ENCODE data around the gene SFMBT1.
"Not testable (repeated sequence)": the region's sequence is repeated elsewhere in the genome, so short reads cannot be mapped to it uniquely, and the experiment has no call there.

The SFMBT1 gene

DNA sequence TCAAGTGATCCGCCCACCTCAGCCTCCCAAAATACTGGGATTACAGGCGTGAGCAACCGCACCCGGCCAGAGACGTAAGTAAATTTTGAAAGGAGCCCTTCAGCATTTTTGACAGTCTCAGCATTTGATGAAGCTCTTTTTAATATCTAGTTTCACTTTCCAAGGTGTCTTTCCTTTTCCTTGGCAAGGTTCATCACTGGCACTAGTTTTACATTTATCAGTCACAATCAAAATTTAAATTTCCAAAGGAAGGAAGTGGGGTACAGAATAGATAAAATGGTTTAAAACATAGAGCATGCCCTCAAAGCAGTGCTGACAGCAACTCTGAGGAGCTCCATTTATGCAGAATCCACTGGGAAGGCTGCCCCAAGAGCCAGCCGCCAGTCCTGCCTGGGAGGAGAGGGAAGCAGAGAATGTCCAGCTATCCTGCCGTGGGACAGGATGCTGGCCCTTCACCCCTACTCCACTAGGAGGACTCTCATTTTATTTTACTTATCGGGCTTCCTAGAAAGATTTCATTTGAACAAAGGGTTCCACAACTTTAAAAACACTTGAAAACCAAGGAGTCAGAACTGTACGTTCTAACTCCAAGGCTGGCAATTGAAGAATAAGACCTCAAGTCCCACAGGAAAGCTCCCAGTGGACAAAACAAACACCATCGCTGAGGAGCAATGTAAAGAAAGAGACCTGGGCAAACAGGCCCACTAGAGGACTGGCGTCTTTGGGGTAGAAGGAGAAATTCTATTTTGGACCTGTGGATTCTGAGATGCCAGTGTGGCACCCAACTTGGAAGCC lies 9.9 kb downstream of the SFMBT1 start:
- no peak for DNase-seq (ENCODE audit: low spot score)

DNA sequence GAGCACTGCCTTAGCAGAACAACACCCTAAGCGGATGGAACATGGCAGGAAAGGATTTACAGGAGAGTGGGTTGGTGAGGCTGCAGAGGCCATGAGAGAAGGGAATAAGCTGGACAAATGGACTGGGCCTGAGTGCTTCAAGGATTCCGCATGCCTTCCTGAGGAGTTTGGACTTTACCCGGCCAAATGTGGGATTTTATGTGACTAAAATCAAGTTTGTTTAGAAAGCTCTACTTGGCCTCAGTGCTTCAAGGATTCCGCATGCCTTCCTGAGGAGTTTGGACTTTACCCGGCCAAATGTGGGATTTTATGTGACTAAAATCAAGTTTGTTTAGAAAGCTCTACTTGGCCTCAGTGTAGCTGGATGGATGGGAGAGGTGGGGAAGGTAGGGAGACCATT lies 10.9 kb downstream of the SFMBT1 start:
- DNase-seq (ENCODE audit: low spot score): not testable (repeated sequence)

DNA sequence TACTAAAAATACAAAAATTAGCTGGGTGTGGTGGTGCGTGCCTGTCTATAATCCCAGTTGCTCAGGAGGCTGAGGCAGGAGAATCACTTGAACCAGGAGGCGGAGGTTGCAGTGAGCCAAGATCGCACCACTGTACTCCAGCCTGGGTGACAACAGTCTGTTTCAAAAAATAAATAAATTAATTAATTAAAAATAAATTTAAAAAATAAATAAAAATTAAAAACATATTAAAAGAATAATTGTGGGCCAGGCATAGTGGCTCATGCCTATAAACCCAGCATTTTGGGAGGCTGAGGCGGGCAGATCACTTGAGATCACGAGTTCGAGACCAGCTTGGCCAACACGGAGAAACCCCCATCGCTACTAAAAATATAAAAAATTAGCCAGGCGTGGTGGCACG lies 11.5 kb downstream of the SFMBT1 start:
- DNase-seq (ENCODE audit: low spot score): not testable (repeated sequence)

DNA sequence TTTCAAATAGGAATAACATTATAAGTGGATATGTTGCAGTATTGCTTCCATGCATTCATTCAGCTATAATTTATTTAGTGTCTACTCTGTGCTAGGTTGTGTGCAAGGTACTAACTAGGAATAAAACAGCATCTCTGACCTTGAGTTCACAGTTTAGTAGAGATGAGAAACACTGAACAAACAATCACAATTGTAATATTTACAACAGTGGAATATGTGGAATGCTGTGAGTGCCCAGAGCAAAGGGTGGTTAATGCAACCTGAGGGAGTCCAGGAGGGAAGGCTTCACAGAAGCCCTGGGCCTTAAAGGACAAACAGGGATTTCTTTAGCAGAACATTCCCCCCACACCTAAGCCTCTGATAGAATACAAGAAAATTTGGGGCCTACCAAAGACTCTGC lies 13.3 kb downstream of the SFMBT1 start:
- no peak for DNase-seq (ENCODE audit: low spot score)

DNA sequence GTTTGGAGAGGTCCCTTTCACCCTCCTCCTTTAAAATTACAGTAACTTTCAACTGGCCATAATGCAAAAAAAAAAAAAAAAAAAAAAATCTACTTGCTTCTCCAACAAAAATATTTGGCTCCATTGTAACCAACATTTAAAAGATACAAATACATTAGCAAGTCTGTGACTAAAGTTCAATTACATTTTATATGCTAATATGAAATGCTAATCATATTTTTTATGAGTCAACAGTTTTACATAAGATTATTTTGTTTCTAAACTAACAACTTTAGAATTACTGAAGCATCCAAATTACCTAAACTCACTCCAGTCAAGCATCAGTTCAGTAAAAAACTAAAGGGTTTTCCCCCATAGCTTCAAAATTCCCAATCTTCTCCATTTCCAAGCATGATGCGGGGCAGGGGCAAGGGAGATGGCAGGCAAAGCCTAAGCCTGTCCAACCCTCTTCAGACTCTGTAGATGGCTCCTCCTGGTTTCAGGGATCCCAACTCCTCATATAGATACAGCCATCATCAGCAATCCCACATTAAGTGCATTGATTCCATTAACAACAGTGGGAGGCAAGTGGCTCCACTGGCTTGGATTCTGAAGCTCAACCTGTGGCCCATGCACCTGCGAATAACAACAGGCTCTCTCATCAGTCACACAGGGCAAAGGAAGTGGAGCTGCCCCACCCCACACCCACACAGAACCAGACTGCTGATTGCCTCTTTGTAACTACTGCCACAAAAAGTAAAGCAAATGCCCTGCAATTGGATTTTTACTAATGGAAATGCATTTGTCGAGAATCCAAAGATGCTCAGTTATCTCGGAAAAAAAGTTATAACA lies 15.0 kb downstream of the SFMBT1 start:
- no peak for DNase-seq (ENCODE audit: low spot score)

DNA sequence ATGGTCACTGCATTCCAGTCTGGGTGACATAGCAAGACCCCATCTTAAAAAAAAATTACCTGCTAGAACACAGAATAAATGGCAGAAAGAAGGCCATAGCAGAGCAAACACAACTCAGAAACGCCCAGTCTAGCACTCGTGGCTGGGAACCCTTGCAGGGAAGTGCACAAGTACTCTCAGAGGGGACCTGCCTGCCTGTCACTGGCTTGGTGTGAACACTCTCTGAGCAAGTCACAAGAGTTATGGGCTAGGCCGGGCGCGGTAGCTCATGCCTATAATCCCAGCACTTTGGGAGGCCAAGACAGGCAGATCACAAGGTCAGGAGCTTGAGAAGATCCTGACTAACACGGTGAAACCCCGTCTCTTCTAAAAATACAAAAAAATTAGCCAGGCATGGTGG lies 17.2 kb downstream of the SFMBT1 start:
- no peak for DNase-seq (ENCODE audit: low spot score)

DNA sequence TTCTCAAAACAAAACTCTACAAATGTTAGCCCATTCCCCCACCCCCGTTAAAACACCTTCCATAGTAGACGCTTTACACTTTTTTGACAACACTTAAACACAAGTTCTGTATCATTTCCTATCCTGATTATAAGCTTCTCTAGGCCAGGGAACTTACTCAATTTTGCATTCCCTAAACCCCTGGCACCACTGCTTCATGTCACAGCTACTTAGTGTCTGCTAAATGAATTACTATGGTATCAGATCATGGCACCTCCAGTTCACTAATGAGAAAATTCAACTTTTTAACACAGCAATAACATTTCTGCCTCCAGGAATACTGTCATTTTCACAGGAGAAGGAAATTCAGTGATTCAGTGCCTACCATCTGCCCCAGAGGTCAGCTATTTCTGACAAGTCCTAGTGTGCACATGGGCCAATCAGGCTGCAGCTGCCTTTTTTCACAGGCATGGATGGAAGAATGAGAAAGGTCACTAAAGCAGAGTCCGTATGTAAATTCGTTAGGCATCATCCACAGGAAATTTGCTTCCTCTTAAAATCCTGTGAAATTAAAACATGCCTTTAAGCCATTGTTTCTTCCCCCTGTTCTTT lies 18.5 kb downstream of the SFMBT1 start:
- no peak for DNase-seq (ENCODE audit: low spot score)

DNA sequence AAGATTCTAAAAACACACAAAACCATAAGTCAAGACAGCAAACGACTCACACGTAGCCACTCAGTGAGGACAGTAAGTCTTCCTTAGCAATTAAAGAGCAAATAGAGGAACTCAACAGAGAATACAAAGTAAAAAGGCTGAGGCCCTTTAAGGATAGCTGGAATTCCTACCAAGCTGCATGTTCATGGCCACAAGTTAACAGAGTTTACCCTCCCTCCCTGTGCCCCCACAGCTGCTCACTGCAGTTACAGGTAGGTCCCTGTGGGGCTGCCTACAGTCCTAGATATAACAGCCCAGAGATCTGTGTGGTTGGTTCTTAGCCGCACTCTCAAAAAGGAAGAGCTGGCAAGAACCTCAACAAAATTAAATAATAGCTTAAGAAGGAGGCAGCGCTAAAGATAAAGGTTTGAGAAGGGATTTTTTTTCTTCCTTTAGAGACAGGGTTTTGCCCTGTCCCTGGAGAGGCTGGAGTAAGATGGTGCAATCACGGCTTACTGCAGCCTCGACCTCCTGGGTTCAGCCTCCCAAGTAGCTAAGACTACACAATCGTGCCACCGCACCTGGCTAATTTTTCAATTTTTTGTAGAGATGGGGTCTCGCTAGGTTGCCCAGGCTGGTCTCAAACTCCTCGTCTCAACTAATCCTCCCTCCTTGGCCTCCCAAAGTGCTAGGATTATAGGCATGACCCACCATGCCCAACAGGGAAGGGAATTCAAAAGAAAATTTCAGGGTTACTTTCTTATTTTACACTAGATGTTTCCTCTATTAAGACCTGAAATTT lies 19.3 kb downstream of the SFMBT1 start:
- DNase-seq (ENCODE audit: low spot score): no peak

DNA sequence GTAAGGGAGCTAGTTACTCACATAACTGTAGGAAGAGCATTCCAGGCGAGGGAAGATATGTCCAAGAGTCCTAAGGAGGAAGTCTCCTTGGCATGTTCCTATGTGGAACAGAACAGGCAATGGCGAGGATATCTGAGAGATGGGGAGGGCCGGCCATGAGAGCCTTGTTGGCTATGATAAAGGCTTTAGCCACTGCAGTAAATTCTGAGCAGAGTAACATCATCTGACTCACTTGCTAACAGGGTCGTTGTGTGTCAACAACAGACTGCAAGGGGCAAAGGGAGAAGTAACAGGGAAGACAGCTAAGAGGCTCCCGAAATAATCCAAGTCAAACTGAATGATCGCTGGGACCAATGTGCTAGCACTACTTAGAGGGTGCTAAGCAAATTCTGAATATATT lies 21.6 kb downstream of the SFMBT1 start:
- no peak for DNase-seq (ENCODE audit: low spot score)

DNA sequence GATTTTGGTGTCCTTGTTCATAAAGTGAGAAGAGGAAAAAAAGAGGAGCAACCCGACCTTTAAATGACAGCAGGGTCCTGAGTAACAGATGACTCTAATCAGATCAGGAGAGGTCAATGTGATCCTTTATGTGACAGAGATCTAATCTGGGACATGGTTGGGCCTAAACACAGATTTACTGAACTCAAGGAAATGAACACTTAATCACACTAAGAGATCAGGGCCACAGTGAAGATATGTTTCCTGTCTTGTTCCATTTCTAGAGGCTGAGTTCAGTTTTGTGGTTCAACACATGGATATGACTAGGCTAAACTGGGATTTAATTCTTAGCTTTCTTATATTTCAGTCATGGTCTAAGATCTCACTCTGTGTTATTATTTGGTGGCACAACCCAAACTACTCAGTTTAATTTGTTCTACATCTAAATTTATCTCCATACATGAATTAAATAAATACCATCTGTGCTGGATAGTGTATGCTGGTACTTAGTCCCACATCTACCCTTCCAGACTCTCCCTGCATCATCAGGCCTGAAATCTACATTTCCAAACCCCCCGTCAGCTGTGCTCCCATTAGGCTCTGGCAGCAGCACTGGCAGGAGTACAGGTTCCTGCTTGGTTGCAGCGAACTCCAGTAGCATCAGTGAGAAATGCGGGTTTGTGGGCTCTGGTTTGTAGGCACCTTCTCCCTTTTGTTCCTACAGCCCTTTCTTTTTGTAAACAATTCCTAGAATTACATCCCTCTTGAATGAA lies 22.6 kb downstream of the SFMBT1 start:
- DNase-seq (ENCODE audit: low spot score): no peak

DNA sequence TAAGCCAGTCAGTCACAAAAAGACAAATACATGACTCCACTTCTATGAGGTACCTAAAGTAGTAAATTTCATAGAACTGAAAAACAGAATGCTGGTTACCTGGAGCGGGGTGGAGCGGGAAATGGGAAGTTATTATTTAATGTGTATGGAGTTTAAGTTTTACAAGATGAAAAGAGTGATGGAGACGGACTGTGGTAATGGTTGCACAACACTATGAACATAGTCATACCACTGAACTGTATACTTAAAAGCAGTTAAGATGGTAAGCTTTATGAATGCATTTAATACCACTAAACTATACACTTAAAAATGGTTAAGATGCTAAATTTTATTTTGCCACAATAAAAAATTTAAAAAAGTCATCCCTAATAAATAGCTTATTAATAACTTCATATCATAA lies 23.2 kb downstream of the SFMBT1 start:
- no peak for DNase-seq (ENCODE audit: low spot score)

DNA sequence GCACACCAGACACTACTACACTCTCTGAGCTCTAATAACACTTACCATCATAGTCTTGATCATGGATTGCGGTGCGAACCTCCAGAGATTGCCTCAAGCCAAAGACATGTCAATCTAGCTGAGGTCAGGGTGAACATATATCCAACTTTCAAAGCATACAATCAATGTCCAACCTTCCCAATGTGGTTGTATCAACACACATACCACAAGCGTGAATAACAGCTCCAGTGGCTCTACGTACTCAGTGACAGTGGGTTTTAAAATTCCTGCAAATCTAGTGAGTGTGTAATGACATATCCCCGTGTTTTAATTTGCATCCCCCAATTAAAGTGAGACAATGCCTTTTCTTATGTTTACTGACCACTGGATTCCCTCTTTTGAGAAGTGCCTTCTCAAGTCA lies 29.6 kb downstream of the SFMBT1 start:
- DNase-seq (ENCODE audit: low spot score): no peak

DNA sequence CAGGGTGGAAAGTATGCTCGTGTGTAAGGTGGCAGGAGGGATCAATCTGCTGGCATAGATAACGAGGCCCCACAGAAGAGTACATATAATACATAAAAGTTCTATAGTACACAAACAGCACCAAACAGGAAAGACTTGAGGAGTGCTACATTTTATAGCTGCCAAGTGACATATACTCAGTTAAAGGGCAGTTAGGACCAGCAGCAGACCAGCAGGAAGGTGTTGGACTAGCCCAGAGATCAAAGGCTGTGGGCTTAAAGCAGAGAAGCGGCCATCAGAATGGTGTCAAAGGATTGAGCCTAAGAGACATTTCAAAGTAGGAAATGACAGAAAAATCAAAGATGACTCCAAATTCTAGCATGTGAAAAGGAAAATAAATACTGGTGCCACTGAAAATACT lies 34.5 kb downstream of the SFMBT1 start:
- DNase-seq (ENCODE audit: low spot score): no peak

DNA sequence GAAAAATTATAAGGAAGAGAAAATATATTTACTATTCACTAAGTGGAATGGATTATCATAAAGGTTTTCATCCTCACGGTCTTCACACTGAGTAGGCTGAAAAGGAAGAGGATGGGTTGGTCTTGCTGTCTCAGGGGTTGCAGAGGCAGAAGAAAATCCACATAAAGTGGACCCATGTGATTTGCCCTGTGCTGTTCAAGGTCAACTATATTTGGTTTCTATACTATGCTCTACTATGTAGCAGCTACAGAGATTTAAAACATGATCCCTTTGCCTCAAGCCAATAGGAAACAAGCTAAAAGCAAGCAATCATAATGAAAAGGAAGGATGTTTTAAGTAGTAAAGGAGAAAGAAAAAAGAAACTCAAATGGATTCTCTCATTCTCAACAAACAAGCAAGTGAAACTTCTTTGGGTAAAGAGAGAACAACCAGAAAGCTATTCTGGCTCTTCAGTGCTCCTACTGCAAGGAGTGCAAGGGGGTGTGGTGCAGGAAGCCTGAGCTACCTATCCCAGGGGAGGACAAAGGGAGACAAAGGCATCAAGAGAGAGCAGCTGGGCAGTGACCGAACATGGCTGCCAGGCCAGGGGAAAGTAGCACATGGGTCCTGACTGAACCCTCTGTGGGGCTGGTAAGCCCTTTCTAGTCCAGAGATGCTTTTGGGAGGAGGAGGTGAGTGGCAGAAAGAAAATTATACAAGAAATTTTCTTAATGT lies 35.9 kb downstream of the SFMBT1 start:
- DNase-seq (ENCODE audit: low spot score): no peak

DNA sequence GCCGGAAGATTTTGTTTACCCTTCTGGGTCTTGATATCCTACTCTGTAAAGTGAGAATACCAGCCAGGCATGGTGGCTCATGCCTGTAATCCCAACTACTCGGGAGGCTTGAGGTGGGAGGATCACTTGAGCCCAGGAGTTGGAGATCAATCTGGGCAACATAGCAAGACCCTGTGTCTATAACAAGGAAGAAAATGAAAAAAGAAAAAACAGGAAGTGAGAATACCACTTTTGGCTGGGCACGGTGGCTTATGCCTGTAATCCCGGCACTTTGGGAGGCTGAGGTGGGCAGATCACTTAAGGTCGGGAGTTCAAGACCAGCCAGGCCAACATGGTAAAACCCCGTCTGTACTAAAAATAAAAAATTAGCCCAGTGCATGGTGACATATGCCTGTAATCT lies 36.9 kb downstream of the SFMBT1 start:
- no peak for DNase-seq (ENCODE audit: low spot score)

DNA sequence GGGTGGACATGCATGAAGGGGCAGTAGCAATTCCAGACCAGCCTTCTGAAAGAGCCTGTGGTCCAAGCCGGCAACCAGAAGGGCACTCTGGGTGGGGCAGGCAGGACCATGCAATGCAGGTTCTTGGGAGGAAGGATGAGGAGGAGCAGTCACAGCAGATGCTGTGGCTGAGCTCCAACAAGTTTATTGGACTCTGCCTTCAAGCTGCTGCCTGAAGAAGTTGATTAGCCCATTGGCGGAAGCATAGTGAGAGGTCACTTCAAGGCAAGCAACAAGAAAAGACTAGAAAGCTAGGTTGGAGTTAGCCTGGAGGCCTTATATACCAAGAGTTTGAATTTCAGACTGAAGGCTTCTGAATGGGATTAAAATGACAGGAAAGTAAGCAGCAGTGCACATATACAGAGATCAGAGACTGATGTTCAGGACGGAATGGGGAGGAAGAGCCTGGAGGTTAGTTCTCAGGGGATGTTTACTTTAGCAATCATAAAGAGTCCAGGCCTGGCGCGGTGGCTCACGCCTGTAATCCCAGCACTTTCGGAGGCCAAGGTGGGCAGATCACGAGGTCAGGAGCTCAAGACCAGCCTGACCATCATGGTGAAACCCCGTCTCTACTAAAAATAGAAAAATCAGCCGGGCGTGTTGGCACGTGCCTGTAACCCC lies 39.9 kb downstream of the SFMBT1 start:
- no peak for DNase-seq (ENCODE audit: low spot score)

DNA sequence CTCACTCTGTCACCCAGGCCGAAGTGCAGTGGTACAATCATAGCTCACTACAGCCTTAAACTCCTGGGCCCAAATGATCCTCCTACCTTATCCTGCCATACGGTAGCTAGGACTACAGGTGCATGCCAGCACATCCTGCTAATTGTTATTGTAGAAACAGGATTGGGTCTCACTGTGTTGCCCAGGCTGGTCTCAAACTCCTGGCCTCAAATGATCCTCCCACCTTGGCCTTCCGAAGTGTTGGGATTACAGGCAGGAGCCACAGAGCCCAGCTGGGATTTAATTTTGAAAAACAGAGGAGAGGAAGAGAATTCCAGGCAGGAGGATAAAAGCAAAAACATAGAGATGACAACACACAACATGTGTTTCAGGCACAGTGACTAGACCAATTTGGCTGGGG lies 40.5 kb downstream of the SFMBT1 start:
- DNase-seq (ENCODE audit: low spot score): no peak

DNA sequence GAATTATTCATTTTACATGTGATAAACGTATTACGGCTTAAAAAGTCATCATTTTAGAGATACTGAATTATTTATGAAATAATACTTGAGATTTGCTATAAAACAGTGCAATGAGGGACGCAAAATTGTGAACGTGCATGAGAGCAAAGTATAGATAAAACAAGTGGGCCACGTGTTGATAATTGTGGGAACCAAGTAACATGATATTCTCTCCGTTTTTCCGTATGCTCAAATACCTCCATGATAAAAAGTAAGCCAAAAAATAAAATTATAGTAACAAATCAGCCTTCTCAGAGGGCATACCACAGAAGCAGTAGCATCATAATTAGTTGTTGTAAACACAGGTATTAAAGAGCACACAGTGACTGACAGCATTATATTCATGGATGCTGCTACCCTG lies 42.6 kb downstream of the SFMBT1 start:
- no peak for DNase-seq (ENCODE audit: low spot score)

DNA sequence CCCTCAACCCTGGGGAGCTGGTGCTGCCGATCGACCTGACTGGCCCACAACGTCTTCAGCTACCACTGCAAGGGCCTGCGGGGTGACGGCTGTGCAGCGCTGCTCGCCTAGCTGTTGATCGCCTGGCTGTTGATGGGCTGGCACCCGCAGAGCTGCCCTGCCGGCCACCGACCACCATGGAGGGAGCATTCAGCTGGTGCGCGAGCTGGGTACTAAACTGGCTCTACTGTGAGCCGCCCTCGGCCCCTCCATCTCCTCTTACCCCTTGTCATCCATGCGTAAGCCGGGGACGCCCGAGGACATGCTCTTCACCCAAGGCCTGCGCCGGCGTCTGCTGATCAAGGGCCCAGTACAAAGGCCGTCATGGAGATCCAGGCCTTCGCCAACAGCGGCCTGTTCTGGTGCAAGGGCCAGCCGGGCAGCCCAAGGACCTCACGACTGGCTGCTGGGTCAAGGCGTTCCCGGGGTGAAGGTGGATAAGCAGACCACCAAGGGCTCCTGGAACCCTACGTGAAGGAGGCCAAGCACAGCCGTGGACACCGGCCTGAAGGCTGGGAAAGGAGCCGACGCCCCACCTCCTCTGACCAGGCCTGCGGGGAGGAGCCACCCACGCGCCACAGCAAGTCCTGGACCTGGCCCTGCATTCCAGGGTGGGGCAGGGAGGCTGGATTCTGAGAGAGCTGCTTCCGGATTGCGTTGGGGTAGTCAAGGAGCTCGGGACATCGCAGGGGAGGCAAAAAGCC lies 46.9 kb downstream of the SFMBT1 start:
- no peak for DNase-seq (ENCODE audit: low spot score)

DNA sequence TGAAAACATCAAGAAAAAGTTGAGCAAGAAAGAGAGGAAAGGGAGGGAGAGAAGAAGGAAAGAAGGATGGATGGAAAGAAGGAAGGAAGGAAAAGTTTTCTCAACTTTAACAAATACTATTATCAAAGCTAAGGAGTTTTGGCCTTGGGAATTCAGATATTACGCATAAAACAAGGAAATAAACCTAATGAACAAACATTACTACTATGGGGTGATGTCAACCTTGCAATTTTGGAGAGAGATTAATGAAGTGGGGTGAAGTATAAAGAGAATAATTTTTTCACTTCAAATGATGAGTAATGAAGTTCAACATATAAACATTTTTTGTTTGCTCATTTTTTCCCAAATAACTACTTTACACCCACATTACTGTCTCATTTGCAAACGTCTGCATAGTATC lies 55.2 kb downstream of the SFMBT1 start:
- DNase-seq (ENCODE audit: low spot score): no peak
